Glutamatergic neuron (in vitro differentiated cells): ENCODE results near the gene DSCAML1. TPM values are rescaled to one million over a fixed set of nuclear protein-coding genes. Genes with fewer than 3 reads are reported as not detected.

Experiments used
- DNase-seq: peaks from one replicate; pipeline ENCODE4 v3.0.0; 2022
- H3K27ac Mint-ChIP-seq: one replicate; pipeline ENCODE4 v1.8.0; 2020; ENCODE audit warnings: mild to moderate bottlenecking, mixed read lengths, inconsistent platforms; ENCODE audit not compliant: unreplicated experiment
- H3K27me3 Mint-ChIP-seq: one replicate; pipeline ENCODE4 v1.8.0; 2020; ENCODE audit warnings: mild to moderate bottlenecking, moderate library complexity, mixed read lengths, inconsistent platforms; ENCODE audit not compliant: unreplicated experiment
- H3K36me3 Mint-ChIP-seq: one replicate; pipeline ENCODE4 v1.8.0; 2020; ENCODE audit warnings: mild to moderate bottlenecking, mixed read lengths, inconsistent platforms; ENCODE audit not compliant: unreplicated experiment
- H3K4me1 Mint-ChIP-seq: one replicate; pipeline ENCODE4 v1.8.0; 2020; ENCODE audit warnings: mild to moderate bottlenecking, low read depth, mixed read lengths, inconsistent platforms; ENCODE audit not compliant: unreplicated experiment
- H3K4me3 Mint-ChIP-seq: one replicate; pipeline ENCODE4 v1.8.0; 2020; ENCODE audit warnings: mild to moderate bottlenecking, mixed read lengths, inconsistent platforms; ENCODE audit not compliant: unreplicated experiment
- H3K9me3 Mint-ChIP-seq: one replicate; pipeline ENCODE4 v1.8.0; 2020; ENCODE audit warnings: mild to moderate bottlenecking, moderate library complexity, mixed read lengths, inconsistent platforms; ENCODE audit not compliant: unreplicated experiment
- CTCF ChIP-seq: fragments of 200-600 bp; sonication (generic); IDR thresholded peaks from one replicate; pipeline ENCODE4 v1.5.0; 2021; ENCODE audit not compliant: partially characterized antibody, unreplicated experiment
- total RNA-seq: library from RNA; stranded (reverse); fragmentation: NEBNext Ultra II Directional; extraction: Animal tissue kit (Norgen Biotek cat#: 25700); gene quantifications from one replicate; pipeline ENCODE4 v1.2.1, GENCODE V29; 2021; ENCODE audit not compliant: unreplicated experiment

The DSCAML1 gene
- total RNA-seq, 1 donor from 2014 or later: 0.07 TPM

DNA sequence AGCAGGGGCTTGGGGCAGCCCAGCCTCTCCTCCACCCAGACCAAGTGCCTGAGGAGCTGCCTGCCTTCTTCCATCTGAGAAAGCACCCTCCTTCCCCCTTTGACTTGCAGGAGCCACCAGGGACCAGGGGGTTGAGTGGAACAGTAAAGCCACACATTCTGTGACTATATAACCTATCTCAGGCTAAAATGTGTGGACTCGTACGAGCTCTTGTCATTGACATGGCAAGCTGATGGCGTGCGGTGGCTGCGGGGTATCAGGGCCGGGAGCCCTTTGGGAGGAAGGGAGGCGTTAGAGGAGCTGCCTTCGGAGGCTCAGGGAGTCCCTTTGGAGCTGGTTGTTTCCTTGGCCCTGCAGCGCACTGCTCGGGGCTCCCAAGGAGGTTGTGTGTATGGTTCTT is 384.8 kb downstream of the DSCAML1 start:
- TF ChIP-seq CTCF: no peak
- DNase-seq: no peak
- H3K27ac Mint-ChIP-seq: no peak overlapping the region
- peaks cover 9% of the 10 kb centered on the region for H3K27me3 Mint-ChIP-seq
- H3K4me3 Mint-ChIP-seq: no peak overlapping the region
- H3K9me3 Mint-ChIP-seq: peaks cover 3% of the 10 kb centered on the region
- peaks cover 3% of the 10 kb centered on the region for H3K36me3 Mint-ChIP-seq
- H3K4me1 Mint-ChIP-seq: peaks cover 5% of the 10 kb centered on the region

DNA sequence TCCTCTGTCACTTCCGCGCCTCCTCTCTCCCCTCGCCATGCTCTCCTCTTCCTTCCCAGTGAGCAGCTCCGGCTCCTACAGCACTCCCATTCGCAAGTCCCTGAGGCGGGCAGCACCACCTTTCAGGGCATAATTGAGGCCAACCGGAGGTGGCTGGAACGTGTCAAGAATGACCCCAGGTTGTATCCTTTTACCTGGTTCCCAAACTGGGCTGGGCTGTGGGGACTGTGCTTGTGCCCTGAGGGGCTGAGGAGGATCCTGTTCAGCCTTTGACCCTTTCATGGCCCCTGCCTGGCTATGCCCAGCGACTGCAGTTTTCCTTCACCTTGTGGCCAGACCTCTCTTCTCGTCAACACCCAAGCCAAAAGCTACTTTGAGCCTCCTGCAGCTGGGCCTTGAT is 385.3 kb downstream of the DSCAML1 start:
- no peak for TF ChIP-seq CTCF
- Mint-ChIP-seq H3K4me3 (no peak overlapping the region), H3K4me1 (peaks cover 5% of the 10 kb centered on the region), H3K27ac (no peak overlapping the region), H3K27me3 (peaks cover 9% of the 10 kb centered on the region), H3K9me3 (peaks cover 3% of the 10 kb centered on the region), H3K36me3 (peaks cover 3% of the 10 kb centered on the region)
- DNase-seq: no peak

GRCh38 chr11:117410861-117411710 is 385.9 kb downstream of the DSCAML1 start:
- H3K27me3 Mint-ChIP-seq: peaks cover 9% of the 10 kb centered on the region
- TF ChIP-seq CTCF: no peak
- peaks cover 9% of the 10 kb centered on the region for H3K36me3 Mint-ChIP-seq
- peaks cover 3% of the 10 kb centered on the region for H3K9me3 Mint-ChIP-seq
- no peak overlapping the region for H3K4me3 Mint-ChIP-seq
- H3K27ac Mint-ChIP-seq: no peak overlapping the region
- no peak for DNase-seq
- peaks cover 5% of the 10 kb centered on the region for H3K4me1 Mint-ChIP-seq

DNA sequence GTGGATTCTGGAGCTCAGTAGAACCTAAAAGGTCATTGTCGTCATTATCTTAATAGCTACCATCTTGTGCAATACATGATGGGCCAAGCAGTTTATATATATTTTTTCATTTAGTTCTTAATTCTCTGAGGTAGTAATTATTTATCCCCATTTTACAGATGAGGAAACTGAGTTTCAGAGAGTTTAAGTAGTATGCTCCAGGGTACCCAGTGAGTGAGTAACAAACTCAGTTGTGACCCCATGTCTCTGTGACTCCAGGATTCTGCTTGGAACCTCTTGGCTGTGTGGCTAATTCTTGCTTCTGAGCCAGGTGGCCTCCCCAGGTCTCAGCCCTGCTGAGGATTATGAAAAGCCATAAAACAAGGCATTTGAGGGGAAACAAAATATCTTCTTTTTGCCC is 386.8 kb downstream of the DSCAML1 start:
- Mint-ChIP-seq H3K27me3 (peaks cover 9% of the 10 kb centered on the region), H3K9me3 (peaks cover 3% of the 10 kb centered on the region), H3K27ac (no peak overlapping the region), H3K4me1 (peaks cover 5% of the 10 kb centered on the region), H3K36me3 (peaks cover 18% of the 10 kb centered on the region), H3K4me3 (no peak overlapping the region)
- DNase-seq: no peak
- TF ChIP-seq CTCF: no peak

GRCh38 chr11:117409511-117409910 is 387.5 kb downstream of the DSCAML1 start:
- Mint-ChIP-seq H3K9me3 (peaks cover 3% of the 10 kb centered on the region), H3K36me3 (peaks cover 20% of the 10 kb centered on the region)

More at GRCh38 chr11:117409511-117409910, 387.5 kb downstream of the DSCAML1 start:
- H3K4me1 Mint-ChIP-seq: peaks cover 5% of the 10 kb centered on the region
- peaks cover 9% of the 10 kb centered on the region for H3K27me3 Mint-ChIP-seq
- no peak for DNase-seq
- no peak overlapping the region for H3K27ac Mint-ChIP-seq
- no peak for TF ChIP-seq CTCF
- no peak overlapping the region for H3K4me3 Mint-ChIP-seq
